ENCODE measurements around the gene ANO4. TPM values are rescaled to one million over a fixed set of nuclear protein-coding genes. Genes with fewer than 3 reads are reported as not detected.

The ANO4 gene
- total and polyA plus RNA-seq, 2 experiments from 2014 or later: 0.33 to 0.92 TPM

DNA sequence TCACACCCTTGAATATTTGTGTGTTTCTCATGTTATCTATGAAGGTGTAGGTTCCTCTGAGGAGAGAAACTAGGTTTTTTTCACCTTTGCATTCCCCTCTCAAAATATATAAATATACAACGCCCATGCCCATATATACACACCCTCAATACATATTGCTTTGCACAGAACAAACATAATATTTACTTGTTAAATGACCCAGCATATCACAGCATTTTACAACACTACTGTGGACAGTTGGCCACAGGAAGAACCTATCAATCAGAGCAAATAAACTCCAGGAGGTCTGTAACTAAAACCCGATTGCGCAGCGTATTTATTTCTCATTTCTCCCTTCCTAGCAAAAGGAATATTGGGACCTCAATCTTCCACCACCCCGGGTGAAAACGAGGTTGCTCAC is 219.4 kb downstream of the ANO4 start:
- Histone ChIP-seq H3K4me3 (no peak overlapping the region), H3K4me1 (ENCODE audit: low read depth) (no peaks in the 10 kb centered on the region), H3K9me3 (ENCODE audit: low read depth) (no peaks in the 10 kb centered on the region), H3K36me3 (no peaks in the 10 kb centered on the region), H3K27me3 (no peaks in the 10 kb centered on the region), H3K27ac (no peak overlapping the region)
- DNase-seq (ENCODE audit: low read depth in 1 of 2, low spot score in 1 of 2): no peak
- TF ChIP-seq, protein P1, sequence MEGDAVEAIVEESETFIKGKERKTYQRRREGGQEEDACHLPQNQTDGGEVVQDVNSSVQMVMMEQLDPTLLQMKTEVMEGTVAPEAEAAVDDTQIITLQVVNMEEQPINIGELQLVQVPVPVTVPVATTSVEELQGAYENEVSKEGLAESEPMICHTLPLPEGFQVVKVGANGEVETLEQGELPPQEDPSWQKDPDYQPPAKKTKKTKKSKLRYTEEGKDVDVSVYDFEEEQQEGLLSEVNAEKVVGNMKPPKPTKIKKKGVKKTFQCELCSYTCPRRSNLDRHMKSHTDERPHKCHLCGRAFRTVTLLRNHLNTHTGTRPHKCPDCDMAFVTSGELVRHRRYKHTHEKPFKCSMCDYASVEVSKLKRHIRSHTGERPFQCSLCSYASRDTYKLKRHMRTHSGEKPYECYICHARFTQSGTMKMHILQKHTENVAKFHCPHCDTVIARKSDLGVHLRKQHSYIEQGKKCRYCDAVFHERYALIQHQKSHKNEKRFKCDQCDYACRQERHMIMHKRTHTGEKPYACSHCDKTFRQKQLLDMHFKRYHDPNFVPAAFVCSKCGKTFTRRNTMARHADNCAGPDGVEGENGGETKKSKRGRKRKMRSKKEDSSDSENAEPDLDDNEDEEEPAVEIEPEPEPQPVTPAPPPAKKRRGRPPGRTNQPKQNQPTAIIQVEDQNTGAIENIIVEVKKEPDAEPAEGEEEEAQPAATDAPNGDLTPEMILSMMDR (IDR thresholded peaks at IDR 0.05; ENCODE audit: low read depth, low read length): no peak

DNA sequence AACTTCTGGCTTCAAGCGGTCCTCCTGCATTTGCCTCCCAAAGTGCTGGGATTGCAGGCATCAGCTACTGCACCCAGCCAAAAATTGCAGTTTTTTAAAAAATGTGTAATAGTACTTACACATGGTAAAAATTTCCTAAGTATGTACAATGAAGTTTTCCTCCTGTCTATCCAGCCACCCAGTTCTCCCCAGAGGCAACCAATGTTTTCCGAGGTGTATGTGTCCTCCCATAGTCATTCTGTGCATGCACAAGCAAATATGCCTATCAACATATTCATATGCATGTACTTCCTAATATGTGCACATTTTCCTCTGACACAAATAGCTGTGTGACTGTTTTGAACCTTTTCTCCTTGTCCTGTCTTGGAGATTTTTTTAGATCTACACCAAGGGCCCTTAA is 220.5 kb downstream of the ANO4 start:
- Histone ChIP-seq H3K36me3 (no peaks in the 10 kb centered on the region), H3K4me1 (ENCODE audit: low read depth) (no peaks in the 10 kb centered on the region), H3K9me3 (ENCODE audit: low read depth) (no peaks in the 10 kb centered on the region), H3K4me3 (no peak overlapping the region), H3K27ac (no peak overlapping the region), H3K27me3 (no peaks in the 10 kb centered on the region)
- TF ChIP-seq, protein P1 (IDR thresholded peaks at IDR 0.05; ENCODE audit: low read depth, low read length): no peak
- no peak for DNase-seq (ENCODE audit: low read depth in 1 of 2, low spot score in 1 of 2)

DNA sequence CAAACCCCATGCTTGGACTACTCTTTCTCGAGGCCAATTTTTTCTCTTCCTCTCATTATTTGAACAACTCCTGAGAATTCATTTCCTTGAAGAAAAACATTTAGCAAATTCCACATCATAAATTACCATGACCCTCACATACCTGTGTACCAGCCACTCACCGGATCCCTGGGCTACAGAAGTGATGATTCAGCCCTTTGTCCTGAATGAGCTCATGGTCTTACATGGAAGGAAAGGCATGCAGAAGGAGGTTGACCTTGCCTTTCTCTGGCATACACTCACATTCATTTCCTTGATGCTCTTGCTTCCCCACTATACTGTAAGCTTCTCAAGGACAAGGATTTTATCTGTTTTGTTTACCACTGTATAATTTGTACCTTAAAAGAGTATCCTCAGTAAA is 224.0 kb downstream of the ANO4 start:
- no peak overlapping the region for H3K4me3 ChIP-seq
- peak in 1 of 2 donors; percentile 73 for DNase-seq (ENCODE audit: low read depth in 1 of 2, low spot score in 1 of 2)
- no peak overlapping the region for H3K27ac ChIP-seq

DNA sequence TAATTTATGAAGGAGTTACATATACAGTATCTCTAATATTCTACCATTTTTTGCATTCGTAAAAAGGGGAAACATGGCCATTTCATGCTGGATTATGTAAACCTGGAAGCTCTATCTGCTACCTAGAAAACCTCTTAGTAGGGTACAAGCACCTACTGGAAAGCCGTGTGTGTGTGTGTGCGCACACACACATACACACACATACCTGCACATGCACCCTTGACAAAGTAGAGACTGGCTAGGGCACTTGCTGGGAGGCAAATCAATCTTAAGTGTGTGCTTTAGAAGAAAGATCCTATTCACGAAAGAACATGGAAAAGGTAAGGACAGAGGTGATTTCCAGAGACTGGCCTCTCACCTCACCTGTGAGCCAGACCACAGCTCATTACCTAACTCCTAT is 224.6 kb downstream of the ANO4 start:
- H3K4me1 ChIP-seq (ENCODE audit: low read depth): no peaks in the 10 kb centered on the region
- H3K27ac ChIP-seq: no peak overlapping the region
- no peak overlapping the region for H3K4me3 ChIP-seq
- H3K9me3 ChIP-seq (ENCODE audit: low read depth): no peaks in the 10 kb centered on the region
- no peaks in the 10 kb centered on the region for H3K27me3 ChIP-seq
- no peaks in the 10 kb centered on the region for H3K36me3 ChIP-seq
- TF ChIP-seq, protein P1 (IDR thresholded peaks at IDR 0.05; ENCODE audit: low read depth, low read length): no peak
- DNase-seq (ENCODE audit: low read depth in 1 of 2, low spot score in 1 of 2): no peak

More for the DNA sequence above, 224.0 kb downstream of the ANO4 start:
- Histone ChIP-seq H3K9me3 (ENCODE audit: low read depth) (no peaks in the 10 kb centered on the region), H3K4me1 (ENCODE audit: low read depth) (no peaks in the 10 kb centered on the region), H3K36me3 (no peaks in the 10 kb centered on the region), H3K27me3 (no peaks in the 10 kb centered on the region)
- TF ChIP-seq, protein P1 (IDR thresholded peaks at IDR 0.05; ENCODE audit: low read depth, low read length): no peak

DNA sequence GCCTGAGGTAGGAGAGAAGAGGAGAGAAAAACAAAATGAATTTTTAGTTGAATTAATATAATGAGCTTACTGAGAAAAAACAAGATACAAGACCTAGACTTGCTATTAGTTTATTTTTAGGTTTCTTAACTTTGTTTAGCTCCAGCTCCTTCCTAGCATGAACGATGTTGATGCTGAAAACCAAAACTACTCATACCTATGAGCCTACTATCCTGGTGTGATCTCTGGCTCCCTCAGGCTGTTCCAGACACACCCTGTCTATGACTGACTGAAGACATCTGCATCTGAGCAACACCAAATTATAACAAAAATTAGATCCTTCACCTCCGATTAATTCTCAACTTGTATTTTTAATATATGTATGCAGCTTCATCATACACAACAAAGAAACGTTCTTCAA is 225.1 kb downstream of the ANO4 start:
- DNase-seq (ENCODE audit: low read depth in 1 of 2, low spot score in 1 of 2): no peak
- Histone ChIP-seq H3K9me3 (ENCODE audit: low read depth) (no peaks in the 10 kb centered on the region), H3K4me1 (ENCODE audit: low read depth) (no peaks in the 10 kb centered on the region), H3K4me3 (no peak overlapping the region), H3K27ac (no peak overlapping the region), H3K36me3 (no peaks in the 10 kb centered on the region), H3K27me3 (no peaks in the 10 kb centered on the region)
- TF ChIP-seq, protein P1 (IDR thresholded peaks at IDR 0.05; ENCODE audit: low read depth, low read length): no peak

DNA sequence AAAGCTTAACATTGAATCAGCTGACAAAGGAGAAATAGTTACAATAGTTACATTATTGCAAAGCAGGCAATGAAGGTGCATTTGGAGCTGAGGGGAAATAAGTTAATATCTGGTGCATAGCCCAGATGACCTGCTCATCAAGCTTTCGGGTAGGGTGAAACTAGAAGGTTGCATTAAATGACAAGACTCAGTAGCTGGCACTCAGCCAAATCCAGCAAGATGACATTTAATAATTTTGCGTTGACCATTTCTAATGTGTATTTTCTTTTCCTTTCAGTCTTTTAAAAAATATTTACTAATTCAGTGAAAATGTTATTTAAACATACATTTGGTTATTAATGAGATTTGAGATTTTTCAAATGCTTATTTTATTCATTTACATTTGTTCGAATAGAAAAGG is 226.9 kb downstream of the ANO4 start:
- Histone ChIP-seq H3K4me3 (no peak overlapping the region), H3K9me3 (ENCODE audit: low read depth) (no peaks in the 10 kb centered on the region), H3K4me1 (ENCODE audit: low read depth) (no peaks in the 10 kb centered on the region), H3K27ac (no peak overlapping the region), H3K36me3 (no peaks in the 10 kb centered on the region), H3K27me3 (no peaks in the 10 kb centered on the region)
- no peak for DNase-seq (ENCODE audit: low read depth in 1 of 2, low spot score in 1 of 2)
- TF ChIP-seq, protein P1 (IDR thresholded peaks at IDR 0.05; ENCODE audit: low read depth, low read length): no peak

All from cardiac muscle cell (in vitro differentiated cells and primary cell).